D341Med (cell line): Measurements from ENCODE around the gene ARHGAP22.
A peak's percentile ranks its signal among the peaks of the same experiment; 100 is the strongest.
"Not testable (repeated sequence)": the region's sequence is repeated elsewhere in the genome, so short reads cannot be mapped to it uniquely, and the experiment has no call there.

Source experiments
- DNase-seq: peaks from one replicate; pipeline ENCODE4 v3.0.0; 2012; ENCODE audit warnings: low spot score

The ARHGAP22 gene

DNA sequence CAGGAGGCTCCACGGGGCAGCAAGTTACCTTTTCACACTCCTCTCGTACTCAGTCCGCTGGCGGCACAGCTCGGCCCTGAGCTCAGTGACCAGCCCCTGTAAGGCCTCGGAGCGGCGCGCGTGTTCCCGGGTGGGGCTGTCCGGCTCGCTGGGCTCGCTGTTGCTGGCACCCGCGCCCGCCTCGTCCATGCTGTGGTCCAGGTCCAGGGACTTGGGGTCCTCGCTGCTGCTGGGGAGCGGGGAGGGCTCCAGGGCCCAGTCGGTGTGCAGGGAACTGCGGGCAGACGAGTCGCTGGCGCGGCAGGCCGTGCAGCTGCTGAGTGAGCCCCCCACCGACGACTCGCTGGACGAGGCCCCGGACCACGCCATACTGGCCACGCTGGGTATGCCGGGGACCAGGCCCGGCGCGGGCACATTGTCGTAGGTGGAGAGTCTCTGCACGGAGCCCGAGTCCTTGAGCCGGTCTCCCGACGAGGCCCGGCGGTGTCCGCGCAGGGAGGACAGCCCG, 154.6 kb downstream of the ARHGAP22 start:
- DNase-seq, result peak; percentile 47

- peak; percentile 49 for DNase-seq
These were observed 155.2 kb downstream of the ARHGAP22 start for GRCh38 chr10:48449501-48450232.

- DNase-seq, result no peak
These were observed 156.1 kb downstream of the ARHGAP22 start for GRCh38 chr10:48448796-48449195.

DNA sequence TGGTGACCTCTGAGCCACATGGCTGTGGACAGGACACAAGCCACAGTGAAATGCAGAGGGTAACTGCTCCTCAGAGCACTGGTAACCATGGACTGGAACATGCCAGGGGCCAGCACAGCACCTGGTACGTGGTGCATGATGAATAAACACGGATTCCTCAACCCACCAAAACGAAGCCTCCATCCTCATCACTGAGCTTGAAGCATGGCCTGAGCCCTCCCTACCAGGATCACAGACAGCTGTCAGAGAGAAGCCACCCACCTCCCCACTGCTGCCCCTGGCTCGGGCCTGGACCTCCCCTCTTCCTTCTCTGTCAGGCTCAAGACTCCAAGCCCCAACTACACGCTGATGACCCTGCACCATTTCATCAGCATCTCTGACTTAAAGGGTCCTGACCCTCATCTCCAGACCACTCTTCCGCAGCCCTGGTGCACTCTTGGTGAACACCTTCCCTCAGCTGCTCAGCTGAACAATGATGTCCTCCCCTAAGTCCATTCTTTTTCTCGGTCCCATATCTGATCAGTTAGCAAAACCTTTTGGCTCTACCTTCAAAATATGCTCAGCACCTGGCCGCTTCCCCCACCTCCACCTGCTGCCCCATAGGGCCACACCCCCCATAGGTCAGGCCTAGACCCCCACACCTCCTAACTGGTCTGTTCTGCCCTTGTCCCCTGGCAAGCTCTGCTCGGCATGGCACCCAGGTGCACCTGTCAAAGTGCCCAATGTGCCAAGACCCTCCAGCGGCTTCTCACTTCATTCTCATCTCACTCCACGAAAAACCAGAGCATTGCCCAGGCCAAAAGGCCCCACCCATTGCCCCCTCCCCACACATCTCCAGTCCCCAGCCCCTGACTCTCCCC, 157.3 kb downstream of the ARHGAP22 start:
- peak; percentile 34 for DNase-seq

- peak; percentile 37 for DNase-seq
These were observed 158.1 kb downstream of the ARHGAP22 start for GRCh38 chr10:48446785-48447184.

GRCh38 chr10:48445932-48446331, 158.9 kb downstream of the ARHGAP22 start:
- no peak for DNase-seq

DNA sequence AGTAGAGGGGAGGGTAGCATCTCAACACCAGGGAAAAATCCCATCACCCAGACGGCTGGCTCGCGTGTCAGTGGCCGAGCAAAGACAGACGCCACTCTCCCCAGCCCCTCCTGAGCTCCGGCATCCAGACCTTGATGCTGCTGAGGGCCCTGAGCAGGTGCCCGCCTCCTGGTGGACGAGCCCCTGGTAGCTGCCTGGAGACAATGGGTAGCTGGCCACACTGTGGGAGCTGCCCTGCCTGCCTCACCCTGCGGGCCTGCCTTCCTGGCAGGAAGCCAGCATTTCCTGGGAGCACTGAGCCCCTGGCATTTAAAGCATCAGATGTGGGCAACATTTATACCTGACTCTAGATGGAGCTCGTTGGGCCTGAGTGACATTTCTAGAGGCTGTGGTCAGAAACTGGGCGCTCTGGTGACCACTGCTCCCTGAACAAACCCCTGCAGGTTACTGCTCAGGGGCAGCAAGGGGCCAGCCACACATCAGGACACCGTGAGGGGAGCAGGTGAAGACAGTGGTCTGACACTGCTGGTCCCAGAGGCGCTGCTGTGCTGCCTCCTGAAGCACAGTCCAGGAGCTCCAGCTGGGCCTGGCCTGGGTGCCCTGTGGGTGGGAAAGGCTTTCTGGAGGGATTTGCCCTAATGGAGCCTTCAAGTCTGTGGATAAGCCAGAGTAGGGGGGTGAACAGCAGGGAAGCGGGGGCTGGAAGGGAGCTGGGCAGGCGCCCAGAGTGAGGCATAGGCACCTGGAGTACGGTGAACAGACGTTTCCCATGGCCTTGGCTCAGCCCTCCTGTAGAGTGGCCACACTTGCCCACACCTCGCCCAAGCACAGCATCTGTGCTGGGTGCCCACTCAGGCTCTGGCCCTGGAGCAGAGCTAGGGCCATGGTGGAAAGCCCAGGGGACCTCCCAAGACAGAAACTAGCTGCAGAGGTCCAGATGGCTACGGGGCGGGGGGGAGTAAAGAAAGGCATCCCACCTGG, 159.7 kb downstream of the ARHGAP22 start:
- peak; percentile 86 for DNase-seq

DNA sequence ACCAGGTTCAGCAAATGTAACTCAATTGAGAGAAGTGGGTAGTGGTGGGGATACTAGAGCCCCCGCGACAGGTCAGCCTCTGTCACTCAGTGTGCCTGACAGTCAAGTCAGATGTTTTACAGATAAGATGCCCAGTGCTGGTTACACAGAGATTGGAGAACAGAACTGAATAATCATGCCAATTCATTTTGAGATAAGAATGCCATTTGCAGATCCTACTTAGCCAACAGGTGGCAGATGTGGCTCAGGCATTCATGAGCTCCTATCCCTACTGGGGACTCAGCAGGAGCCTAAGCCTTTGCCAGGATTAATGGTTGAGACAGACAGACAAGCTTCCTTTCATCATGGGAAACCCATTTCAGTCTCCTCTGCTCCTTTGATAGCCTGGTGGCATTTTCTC, 160.6 kb downstream of the ARHGAP22 start:
- DNase-seq, result peak; percentile 59

- no peak for DNase-seq
These were observed 162.1 kb downstream of the ARHGAP22 start for GRCh38 chr10:48442809-48443177.

- no peak for DNase-seq
These were observed 162.6 kb downstream of the ARHGAP22 start for GRCh38 chr10:48442090-48442808.

DNA sequence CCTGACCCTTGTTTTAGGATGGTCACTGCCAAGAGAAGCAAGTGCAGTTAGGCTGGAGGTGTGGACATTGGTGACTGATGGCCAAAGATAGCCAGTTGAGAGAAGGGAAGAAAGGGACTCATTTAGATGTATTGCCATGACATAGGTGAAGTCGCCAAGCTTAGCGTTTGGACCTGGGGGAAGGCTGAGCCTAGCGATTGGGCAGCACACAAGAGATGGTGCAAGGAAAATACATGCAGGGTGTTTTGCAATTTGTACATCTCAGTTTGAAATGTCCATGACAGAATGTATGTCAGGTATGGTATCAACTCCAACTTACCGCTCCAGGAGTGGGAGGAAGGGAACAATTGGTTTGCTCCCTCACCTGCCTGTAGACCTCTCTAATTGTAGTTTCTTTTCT, 164.1 kb downstream of the ARHGAP22 start:
- no peak for DNase-seq

- DNase-seq, result no peak
These were observed 165.3 kb downstream of the ARHGAP22 start for GRCh38 chr10:48439581-48440041.

- DNase-seq, result no peak
These were observed 165.8 kb downstream of the ARHGAP22 start for GRCh38 chr10:48439031-48439430.

- DNase-seq, result no peak
These were observed 167.3 kb downstream of the ARHGAP22 start for GRCh38 chr10:48437546-48437945.

DNA sequence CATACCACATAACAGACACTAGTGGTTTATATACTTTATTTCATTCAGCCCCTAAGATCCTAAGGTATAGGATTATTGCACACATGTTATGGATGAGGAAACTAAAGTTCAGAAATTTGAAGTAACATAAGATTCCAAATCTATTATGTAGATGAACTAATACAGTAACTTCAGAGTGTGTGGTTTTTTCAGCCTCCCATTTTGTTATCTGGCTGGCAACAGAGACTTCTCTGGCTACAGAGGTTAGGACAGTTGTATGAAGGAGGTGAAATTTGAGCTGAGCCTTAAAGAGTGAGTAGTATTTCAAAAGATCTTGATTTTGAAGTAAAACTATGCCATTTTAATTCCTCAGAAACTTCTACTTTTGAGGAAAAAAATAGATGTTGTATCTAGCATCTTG, 173.0 kb downstream of the ARHGAP22 start:
- no peak for DNase-seq

DNA sequence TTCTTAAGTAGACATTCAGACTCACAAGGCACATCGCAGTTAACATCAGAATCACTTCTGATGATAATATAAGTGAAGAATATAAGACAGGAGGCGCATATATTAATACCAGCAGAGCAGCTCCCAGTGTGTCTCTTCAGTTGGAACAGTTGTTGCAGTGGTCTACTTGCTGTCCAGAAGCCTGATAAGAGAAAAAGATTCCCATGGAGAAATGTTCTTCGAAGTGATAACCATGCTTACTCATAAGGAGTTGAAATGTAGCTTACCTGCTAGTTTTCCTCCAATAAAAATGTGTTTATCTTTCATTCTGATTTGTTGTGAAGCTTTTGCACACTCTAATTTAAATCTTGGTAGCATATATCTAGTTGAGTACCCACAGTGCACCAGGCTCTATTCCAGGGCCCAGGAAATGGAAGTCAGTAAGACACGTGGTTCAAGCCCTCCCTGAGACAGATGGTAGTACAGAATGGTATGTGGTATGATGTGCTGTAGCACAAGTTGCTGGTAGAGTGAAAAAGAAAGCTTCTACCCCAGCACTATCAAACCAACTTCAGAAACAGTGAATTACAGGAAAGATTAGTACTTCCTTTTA, 174.4 kb downstream of the ARHGAP22 start:
- no peak for DNase-seq

- peak; percentile 60 for DNase-seq
These were observed 175.6 kb downstream of the ARHGAP22 start for GRCh38 chr10:48429309-48429708.

DNA sequence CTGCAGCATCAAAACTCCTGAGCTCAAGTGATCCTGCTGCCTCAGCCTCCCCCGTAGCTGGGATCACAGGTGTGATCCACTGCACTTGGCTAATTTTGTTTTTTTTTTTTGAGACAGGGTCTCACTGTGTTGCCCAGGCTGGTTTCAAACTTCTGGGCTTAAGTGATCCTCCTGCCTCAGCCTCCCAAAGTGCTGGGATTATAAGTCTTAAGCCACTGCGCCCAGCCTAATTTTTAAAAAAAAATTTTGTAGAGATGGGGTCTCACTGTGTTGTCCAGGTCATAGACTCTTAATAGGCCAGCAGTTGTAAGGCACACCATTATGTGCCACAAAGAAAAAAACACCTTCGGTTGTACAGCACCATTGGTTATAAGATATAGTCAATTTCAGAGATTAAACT, 176.0 kb downstream of the ARHGAP22 start:
- no peak for DNase-seq

GRCh38 chr10:48423884-48424283, 181.0 kb downstream of the ARHGAP22 start:
- no peak for DNase-seq

DNA sequence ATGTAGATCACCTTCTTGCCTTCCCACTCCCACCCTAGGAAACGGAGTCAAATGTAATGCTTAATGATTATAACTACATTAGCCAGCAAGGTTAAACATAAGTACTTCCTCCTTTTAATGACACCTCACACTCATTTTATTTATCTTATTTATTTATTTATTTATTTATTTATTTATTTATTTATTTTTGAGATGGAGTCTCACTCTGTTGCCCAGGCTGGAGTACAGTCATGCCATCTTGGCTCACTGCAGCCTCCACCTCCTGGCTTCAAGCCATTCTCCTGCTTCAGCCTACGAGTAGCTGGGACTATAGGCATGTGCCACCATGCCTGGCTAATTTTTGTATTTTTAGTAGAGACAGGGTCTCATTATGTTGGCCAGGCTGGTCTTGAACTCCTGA, 183.0 kb downstream of the ARHGAP22 start:
- DNase-seq, result not testable (repeated sequence)

DNA sequence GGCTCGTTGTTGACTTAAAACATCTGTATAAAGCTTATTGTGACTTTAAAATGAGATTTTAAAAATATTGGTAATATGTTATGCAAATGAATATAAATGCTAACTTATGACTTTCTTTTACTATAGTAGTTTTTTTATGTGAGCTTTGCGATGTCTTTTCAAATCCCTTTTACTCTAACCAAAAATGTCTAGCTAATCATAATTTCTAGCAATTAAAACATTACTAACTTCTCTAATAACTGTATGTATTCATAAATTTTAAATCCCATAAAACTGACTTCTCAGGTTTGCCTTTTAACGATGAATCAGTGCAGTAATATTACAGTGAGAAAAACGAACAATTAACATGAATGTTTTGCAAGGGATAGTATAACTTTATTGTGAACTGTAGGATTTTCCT, 185.2 kb downstream of the ARHGAP22 start:
- no peak for DNase-seq
